LNCAP (cell line): ENCODE measurements around the gene RXRG.

ENCODE experiments used
- CTCF ChIP-seq: fragments of 450-650 bp; IDR thresholded peaks from 2 replicates; pipeline ENCODE4 v1.5.1; 2017; ENCODE audit warnings: mild to moderate bottlenecking

Gene RXRG

GRCh38 chr1:165481820-165482532 lies 37.0 kb upstream of the RXRG start:
- no peak for TF ChIP-seq CTCF

GRCh38 chr1:165476776-165477175 lies 31.9 kb upstream of the RXRG start:
- no peak for TF ChIP-seq CTCF

GRCh38 chr1:165474196-165474595 lies 29.3 kb upstream of the RXRG start:
- TF ChIP-seq CTCF, result no peak

GRCh38 chr1:165473081-165473480 lies 28.2 kb upstream of the RXRG start:
- TF ChIP-seq CTCF, result no peak

GRCh38 chr1:165468726-165469249 lies 23.9 kb upstream of the RXRG start:
- TF ChIP-seq CTCF, result no peak

- TF ChIP-seq CTCF, result no peak
Observed at GRCh38 chr1:165468253-165468652, 23.3 kb upstream of the RXRG start.

- TF ChIP-seq CTCF, result no peak
Observed at GRCh38 chr1:165467706-165468105, 22.8 kb upstream of the RXRG start.
